Transverse colon (tissue), 4 donors: Measurements from ENCODE around the gene HTR3B.

Experiments used
- CTCF ChIP-seq, 5 experiments: fragments of 200-600 bp in 3 of 5; fragments of 450-650 bp in 2 of 5; sonication (generic) in 3 of 5; IDR thresholded peaks; 1 replicate in 2 of 5; 2 replicates in 3 of 5; pipeline ENCODE4 v1.5.1; 2016 to 2017; ENCODE audit warnings: antibody characterized with exemption in 5 of 5, inconsistent platforms in 3 of 5, mild to moderate bottlenecking in 2 of 5, moderate library complexity in 1 of 5
- EP300 ChIP-seq: sonication (generic); formaldehyde crosslinking; IDR thresholded peaks from one replicate; pipeline ENCODE4 v1.6.1; 2017; ENCODE audit warnings: antibody characterized with exemption, low read depth
- POLR2A ChIP-seq: fragments of 450-650 bp; IDR thresholded peaks from one replicate; pipeline ENCODE4 v1.6.1; 2016; ENCODE audit warnings: antibody characterized with exemption, mild to moderate bottlenecking, moderate library complexity
- POLR2AphosphoS5 ChIP-seq, 3 donors: sonication (generic); formaldehyde crosslinking; IDR thresholded peaks; one replicate each; pipeline ENCODE4 v1.6.1; 2016; ENCODE audit warnings: antibody characterized with exemption in 3 of 3

- TF ChIP-seq EP300 = no peak
- TF ChIP-seq CTCF (IDR thresholded peaks at IDR 0.05) = no peak
- no peak for TF ChIP-seq POLR2AphosphoS5 (IDR thresholded peaks at IDR 0.05)
- no peak for TF ChIP-seq POLR2A
These were observed 88.0 kb downstream of the HTR3B start for GRCh38 chr11:113992459-113993110.
